Stimulated activated CD4-positive, alpha-beta T cell treated with anti-CD3 and anti-CD28 coated beads, Interleukin-4, amount 100 ng/mL, for 4 hours (primary cell): ENCODE data around the gene TTC34.

Experiments
- DNase-seq, 2 experiments: peaks; one replicate each; pipeline ENCODE4 v3.0.0-alpha.2; 2020

The TTC34 gene, protein sequence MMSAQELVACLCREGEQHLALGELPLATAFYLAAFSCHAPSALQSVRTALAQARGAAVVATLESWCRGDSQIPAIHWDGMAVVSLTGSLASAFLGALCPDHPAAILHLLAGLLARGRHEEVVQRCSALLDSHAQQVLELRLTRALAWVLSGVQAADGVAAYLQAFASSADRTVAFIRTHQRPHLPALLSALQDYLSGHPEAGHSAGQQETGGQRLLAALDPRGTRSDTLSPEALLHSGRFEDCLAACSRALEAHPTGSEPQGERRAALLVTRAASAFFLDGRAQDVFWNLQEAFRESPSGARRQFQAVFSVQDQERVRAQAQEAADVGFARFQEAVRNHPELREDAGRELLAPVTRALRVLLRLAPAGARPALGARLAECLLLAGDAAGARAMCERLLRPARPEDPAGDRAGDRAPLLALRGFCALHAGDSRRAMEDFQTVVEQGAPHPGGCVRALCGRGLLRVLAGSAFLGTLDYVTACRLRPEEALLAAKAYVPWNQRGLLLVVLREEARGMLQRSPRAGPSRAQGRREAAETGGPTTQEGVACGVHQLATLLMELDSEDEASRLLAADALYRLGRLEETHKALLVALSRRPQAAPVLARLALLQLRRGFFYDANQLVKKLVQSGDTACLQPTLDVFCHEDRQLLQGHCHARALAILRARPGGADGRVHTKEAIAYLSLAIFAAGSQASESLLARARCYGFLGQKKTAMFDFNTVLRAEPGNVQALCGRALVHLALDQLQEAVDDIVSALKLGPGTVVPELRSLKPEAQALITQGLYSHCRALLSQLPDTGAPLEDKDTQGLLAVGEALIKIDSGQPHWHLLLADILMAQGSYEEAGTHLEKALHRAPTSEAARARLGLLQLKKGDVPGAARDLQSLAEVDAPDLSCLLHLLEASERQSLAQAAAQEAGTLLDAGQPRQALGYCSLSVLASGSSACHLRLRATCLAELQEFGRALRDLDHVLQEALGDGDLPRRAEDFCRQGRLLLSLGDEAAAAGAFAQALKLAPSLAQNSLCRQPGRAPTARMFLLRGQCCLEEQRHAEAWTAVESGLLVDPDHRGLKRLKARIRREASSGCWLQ

DNA sequence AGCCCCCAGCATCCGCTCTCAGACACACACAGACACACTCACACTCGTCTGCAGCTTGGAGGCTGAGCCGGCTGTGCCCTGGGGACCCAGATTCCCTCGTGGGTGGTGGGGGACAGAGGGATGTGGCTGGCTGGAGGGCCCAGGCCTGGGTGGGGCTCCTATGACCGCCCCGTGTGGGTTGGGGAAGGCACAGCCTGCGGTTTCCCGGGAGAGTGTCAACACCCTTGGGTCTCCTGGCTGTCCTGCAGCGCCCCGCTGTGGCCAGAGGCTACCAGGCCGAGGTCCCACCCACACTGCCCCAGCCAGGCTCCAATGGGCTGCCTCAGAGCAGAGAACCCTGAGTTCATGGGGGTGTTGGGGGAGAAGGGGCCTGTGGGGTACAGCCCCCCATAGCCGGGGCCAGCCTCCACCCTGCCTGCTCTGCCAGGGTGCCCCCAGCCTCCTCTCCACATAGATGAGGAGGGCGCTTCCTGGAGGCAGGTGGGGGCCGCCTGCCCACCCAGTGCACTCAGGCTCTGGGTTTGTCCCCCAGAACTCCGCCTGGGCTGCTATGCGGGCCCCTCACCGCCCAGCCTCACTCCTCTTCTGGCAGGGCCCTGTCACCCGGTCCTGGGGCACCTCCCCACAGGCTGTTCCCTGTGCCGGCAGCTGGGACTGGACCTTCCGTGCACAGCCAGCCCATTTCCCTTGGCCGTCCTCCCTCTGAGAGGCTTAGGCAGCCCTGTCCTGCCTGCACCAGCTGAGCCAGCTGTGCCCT is at the start of gene TTC34:
Gene TTC34, minus strand, starts transcription at position 159 of the 757 bp plus-strand sequence. CDS start 866 bp downstream, outside the sequence.
- peak in 1 of 2 experiments; percentile 34 for DNase-seq

DNA sequence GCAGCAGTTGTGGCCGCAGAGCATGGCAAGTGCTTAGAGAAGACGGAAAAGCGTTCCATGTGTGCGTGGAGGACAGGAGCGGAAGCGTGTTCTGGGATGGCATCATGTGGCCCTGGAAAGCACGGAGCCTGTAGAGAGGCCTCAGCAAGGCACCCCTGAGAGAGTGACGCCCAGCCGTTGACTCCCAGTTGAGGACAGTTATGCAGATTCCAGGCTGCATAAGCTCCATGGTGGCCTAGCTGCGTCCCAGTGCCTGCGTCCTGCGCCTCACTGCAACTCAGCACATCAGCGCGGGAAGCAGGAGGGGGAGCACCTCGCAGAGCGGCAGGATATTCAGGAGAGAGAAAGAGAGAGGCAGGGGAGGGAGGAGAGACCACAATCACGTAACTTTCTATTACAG is 49.0 kb upstream of the TTC34 start:
- DNase-seq = no peak

DNA sequence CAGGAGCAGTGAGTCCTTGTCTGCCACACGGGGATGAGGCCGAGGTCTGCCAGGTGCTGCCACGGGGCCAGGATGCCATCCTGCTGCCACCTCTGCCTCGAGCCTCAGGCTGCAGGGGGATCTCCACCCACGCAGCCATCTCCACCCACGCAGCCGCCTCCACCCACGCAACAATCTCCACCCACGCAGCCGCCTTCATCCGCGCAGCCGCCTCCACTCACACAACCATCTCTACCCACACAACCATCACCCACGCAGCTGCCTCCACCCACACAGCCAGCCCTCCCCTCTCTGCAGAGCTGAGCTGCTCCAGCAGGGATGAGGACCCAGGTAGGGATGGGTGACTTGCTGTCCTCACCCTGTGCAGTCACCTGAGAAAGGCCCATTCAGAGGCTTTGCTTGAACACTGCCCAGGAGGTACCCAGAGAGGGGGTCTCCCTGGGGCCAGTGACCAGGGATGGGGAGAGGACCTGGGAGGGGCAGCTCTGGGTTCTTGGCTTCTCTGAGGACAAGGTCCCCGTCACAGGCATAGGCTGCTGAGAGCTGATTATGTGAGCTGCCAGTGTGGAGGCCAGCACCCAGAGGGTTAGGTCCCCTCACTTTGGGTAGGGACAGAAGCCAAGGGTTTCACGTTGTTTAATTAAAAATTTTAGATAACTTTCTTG is 46.6 kb upstream of the TTC34 start:
- DNase-seq = peak in 1 of 2 experiments; percentile 40

DNA sequence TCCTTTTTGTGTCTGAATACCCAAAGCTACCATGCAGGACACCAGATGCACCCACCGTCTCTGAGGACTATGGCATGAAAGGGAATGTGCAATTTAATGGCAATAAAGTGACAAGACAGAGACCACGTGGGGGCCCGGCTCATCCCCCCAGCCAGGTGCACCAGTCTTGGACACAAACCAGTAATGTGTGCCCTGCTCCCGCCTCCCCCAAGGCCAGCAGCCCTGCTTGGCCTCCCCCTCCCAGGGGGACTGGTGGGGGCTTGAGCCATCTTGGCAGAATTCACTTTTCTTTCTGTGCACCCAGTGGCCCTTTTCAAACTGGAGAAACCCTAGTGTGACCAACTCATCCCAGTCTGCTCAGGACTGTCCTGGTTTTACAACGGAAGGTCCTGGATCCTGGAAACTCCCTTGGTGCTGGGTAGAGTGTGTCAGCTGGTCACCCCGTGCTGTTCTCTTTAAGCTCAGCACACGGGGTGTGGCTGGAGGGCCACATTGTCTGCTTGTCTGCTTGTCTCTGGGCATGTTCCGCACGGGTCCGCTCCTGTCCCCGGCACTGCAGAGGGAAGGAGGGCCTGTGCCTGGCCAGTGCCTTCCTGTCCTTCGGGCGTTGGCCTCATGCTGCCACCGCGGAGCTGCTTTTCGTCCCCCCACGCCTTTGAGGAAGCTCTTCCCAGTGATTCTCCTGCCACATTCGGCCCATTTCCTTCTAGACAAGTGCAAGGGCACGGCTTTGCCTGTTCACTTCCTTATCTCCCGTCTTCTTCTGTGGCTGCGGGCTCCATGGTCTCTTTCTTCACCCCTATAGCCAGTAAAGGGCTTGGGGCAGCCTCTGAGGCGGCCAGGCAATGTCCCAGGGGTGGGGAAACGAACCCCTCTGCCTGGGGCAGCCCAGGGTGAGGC is 45.8 kb upstream of the TTC34 start:
- DNase-seq = no peak

DNA sequence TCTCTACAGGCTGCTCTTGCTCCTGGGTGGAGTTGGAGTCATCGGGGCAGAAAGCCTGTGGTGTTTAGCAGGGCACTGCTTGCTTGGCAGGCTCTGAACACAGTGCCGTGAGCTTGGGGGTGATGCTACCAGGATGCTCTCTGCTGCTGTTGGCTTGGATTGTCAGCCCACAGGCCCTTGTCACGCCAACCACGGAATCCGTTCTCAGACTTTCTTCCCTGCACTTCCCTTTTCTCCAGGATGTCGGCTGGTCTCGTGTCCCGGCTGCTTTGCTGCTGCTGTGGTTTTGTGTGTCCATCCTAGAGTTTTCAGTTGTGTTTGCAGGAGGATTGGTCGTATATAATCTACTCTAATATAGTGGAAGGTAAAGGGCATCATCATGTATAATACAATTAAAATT is 44.4 kb upstream of the TTC34 start:
- DNase-seq = no peak

DNA sequence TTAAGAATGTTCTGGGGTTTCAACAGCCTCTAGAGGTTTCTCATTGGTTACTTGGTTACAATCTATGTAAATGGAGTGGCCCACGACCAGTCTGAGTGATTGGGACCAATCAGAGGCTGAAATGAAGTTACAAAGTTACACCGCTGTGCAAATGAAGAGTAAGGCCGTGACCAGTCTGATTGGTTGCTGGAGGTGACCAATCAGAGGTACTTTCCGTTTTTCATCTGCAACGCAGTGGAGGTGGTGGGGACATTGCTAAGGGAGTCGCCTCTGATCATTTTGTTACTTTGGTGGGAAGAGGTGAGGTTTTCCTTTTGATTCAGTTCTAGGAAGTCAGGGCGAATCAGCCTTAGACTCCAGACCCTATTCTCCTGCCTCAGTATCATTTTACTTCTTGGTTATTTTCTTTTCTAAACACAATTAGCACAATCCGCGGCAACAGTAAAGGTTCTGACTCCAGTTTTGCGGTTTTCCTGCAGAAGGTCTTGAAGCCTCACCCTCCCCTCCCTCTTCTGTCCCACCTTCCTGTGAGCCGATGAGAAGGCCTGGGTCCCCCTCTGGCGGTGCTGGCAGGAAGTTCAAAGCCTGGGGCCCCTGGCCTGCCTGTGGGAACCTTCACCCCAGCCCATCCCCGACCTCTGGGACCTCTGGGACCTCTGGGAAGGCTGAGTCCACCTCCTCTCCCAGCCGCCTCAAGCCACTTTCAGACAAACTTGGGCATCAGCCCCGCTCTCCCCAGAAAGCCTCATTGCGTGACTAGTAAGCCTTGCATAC is 38.7 kb upstream of the TTC34 start:
- peak; percentile 44 to 55 for DNase-seq

DNA sequence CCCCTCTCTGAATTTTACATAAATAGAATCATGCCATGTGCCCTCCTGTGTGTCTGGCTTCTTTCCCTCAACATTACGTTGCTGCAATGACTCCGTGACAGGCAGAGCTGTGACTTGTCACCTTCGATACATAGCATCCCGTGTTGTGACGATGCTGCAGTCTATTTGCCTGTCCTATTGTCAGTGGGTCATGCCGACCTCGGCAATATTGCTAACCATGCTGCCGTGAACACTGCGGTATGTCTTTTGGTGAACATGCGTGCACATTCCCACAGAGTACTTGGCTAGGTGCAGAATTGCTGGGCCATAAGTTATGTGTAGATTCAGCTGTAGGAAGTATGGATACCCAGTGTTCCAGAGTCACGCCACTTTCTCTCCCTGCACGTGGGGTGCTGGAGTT is 36.3 kb upstream of the TTC34 start:
- no peak for DNase-seq

DNA sequence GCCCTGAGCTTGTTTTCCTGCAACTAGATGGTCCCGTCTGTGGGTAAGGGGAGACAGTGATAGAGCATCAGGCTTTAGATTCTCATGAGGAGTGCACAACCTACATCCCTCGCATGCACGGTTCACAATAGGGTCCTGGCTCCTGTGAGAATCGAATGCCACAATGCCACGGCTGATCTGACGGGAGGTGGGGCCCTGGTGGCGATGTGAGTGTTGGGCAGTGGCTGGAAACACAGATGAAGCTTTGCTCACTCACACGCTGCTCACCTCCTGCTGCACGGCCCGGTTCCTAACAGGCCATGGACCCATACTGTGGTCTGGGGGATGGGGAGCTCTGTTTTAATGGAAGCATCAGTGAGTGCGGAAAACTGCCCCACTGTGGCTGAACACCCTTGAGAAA is 35.8 kb upstream of the TTC34 start:
- DNase-seq = no peak

DNA sequence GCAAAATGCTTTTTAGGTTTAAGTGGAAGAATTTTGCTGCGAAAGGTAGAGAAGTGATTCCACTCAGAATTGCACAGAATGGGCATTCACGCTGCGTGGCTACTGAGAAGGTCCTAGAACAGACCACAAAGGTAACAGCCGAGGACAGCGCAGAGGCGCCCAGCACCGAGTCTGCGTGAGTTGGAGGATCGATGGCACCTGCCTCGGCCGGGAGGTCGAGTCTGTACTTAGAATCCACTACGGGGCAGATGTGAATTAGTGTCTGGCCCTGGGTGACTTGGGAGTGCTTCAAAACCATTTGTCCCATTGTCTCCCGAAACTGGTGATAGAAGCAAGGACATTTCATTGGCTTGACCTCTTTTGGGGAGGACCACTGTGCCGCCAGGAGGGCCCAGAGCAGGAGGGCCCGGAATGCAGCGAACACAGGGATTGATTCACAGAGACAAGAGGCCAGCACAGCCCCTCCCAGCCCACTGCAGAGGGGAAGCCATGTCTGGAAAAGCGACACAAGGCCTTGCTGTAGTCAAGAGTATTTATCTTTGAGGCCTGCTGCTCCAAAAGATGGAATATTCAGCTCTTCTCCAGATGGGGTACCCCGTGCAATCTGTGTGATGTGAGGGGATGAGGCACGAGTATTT is 35.0 kb upstream of the TTC34 start:
- no peak for DNase-seq

DNA sequence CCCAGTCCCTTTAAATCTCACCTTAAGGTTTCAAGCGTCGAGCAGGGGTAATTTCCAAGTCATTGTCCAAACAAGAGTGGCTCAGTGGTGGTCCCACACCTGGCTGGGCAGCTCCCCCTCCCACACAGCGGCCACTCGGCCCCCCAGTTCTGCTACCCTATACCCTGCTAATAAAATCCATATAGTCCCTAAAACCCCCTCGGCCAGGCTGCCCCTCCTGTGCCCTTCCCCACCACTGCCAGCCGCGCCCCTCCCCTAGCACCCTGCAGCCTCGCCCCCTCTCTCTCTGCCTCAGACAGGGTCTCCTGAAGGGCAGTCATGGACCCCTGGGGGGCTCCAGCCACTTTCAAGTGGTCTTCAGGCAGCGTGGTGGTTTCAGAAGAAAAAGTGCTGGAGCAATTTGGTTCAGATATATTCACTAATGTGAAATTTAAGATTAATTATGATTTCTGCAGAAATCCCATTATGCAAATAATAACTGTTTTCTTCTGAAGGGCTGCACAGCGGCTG is 34.2 kb upstream of the TTC34 start:
- DNase-seq = no peak

DNA sequence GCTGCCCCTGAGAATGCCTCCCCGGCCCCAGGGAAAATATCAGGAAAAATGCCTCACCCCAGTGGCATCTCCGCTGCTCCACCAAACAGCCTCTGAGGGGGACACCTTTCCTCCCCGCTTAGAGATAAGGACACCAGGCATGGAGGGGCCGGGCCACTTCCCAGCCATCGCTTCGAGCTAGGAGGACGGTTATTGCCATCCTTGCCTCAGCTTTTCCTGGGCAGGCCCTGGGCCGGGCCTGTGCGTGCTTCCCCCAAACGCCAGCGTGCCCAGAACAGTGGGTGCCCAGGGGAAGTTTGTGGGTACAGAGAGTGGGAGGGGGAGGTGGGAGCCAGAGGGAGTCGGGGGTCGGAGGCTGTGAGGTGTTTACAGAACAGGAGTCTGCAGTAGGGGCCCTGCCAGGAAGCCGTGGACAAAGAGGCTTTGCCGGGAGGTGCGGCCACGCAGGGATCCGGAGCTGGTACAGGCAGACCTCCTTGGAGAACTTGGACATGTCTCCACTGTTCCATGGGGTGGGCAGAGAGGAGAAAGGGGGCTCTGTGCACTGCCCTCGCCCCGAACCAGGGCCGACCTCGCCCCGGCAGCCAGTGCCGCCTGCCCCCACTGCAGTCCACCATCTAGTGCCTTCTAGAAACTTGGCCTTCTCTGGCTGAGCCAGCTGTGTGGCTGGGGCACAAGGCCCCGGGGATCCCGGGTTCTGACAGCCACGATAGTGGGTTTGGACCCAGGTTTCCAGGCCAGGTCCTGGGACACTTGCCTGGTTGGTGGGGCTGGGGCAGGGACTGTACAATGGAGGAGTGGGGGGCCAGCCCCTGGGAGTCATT is 33.5 kb upstream of the TTC34 start:
- DNase-seq = no peak

DNA sequence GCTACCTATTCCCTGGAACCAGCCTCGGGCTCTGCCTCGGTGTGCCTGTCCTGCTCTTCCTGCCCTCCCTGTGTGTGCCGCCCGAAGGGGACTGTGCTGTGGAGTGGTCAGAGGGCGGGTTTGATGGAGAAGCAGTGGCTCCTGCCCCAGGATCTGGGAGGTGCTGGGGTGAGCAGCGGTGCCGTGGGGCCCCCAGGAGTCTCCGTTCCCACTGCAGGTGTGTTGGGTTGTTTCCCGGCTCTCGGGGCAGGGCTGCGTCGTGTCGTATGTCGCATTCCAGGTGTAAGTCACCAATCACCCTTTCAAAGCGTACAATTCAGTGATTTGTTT is 32.6 kb upstream of the TTC34 start:
- DNase-seq = no peak

DNA sequence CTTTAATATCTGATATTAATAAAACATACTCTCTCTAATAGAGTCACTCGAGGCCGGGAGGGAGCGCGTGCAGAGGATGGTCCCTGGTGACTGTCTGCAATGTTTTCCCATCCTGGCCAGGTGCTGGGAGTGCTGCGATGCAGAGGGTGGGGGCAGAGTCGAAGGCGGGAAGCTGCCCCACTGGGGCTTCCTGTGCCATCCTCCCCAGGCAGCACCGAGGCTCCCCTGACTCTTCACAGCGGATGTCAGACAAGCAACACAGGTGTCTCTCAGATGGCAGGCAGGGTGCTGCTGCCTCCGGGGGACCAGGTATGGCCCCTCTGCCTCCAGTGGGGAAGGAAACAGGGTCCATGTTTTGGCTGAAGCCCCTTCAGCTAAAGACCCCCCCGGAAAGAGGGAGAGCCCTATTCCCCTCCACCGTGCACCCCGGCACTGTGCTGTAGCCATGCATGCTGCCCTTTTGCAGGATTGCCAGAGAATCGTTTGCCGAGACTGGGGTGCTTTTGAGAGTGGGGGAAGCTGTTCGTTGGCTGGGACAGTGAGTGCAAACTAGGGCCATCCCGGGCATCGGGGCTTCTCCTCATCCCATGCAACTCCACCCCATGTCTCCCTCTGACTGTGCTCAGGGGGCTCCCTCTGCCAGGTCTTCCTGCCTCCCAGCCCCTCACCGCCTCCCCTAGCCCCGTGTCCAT is 32.1 kb upstream of the TTC34 start:
- DNase-seq = no peak

DNA sequence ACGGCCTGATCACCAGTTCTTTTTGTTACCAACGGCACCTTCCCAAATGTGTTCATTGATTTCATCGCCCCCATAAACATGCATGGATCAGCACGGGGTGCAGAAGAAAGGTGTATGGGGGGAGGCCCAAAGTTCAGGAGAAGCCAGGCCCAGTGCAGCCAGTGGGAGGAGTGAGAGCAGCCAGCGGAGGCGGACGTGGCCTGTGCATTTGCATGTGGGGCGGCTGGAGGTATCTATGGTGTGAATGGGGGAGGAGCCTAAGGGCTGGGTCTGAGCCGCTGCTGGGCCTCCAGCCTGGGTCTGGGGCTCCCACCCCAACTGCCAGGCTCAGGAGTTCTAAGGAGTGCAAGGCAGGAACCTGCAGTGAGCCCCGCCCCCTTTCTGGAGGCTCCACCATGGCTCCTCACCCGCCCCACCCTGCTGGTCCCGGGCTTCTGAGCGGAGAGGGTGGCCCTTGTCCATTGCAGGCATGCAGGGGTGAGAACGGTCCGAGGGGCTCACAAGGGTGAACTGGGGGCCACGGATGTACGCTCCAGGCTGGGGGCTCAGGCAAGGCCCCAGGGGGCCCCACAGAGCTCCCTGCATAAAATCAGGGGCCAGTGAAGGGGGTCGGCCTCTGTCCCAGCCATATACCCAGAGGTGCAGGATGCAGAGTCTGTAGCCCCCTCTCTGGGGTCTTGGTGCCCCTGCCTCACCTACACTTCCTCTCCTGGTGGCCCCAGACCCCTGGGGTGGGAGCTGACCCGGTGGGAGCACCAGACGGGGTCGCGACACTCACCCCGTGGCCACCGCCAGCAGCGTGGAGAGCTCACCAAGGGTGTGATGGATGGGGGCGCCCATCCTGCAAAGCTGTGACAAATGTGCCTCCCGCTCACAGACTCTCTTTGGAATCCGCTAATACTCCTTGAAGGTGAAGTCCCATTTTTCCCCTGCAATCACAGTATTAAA is 31.3 kb upstream of the TTC34 start:
- no peak for DNase-seq

DNA sequence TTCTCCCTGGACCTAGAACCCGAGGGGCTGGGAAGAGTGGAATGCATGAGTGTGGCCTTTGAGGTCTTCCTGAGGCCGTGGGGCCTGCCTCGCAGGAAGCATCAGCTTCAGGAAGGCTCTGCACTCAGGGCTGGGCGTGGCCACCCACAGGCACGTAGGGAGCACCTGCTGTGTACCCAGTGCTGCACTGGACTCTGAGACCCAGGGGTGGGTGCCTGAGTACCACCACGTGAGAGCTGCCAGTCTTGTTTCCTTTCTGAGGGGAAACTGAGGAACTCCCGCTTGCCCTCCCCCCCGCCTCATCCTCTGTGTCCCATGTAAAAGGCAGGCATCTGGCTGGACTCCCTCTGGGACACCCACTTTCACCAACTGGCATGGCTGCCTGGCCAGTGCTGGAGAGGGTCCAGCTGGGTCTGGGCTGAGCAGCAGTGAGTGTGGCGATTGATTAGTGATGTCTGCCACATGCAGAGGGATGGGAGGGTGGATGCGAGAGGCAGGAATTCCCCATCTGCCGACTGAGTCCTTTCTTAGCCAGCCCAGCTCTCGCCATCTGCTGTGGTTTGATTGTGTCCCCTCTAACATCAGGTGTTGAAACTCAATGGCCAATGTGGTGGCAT is 30.2 kb upstream of the TTC34 start:
- DNase-seq = no peak

DNA sequence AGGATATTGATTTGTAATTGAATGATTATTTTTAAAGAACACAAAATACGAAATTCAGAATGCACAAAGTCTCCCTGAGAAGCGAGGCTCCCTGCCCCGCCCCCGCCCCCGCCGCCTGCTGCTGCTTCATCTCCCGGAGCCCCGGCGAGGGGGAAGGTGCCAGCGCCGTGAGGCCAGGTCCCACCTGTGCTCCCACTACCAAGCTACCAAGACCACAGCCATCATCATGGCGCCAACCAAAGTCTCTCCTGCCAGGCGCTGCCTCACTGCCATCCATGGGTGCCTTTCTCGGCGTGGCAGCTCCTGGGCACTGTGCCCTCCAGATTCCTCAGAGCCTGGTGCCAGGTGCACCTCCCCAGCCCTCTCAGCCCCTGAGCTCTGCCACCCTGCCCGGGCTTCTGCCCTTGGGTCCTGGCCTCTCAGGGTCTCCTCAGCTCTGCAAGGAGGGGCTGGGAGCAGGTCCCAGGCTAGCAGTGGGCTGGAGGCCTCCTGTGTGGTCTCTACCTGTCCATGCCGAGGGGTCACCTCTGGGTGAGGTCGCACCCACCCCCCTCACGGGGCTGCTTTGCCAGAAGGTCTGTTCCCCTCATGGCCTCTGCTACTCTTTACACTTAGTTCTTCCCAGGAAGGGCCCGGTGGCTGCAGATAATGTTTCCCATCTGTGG is 29.4 kb upstream of the TTC34 start:
- no peak for DNase-seq
